ENCODE results near the gene TWNK.

The TWNK gene

GRCh38 chr10:100986952-100987684, at the start of gene TWNK, which contains the start of gene MRPL43:
Gene TWNK (plus strand): TSS chr10:100987543. CDS start chr10:100988211, 668 bp downstream.
Gene MRPL43 (minus strand): TSS chr10:100987497. CDS start chr10:100987443, 54 bp downstream.
- peak; percentile 92 for DNase-seq

GRCh38 chr10:100939763-100940344, 47.5 kb upstream of the TWNK start:
- DNase-seq = no peak

- DNase-seq = no peak
These were observed 45.1 kb upstream of the TWNK start for GRCh38 chr10:100942229-100942628.

- no peak for DNase-seq
These were observed 43.8 kb upstream of the TWNK start for GRCh38 chr10:100943508-100943907.

- no peak for DNase-seq
These were observed 41.6 kb upstream of the TWNK start for GRCh38 chr10:100945754-100946153.

GRCh38 chr10:100948916-100949315, 38.4 kb upstream of the TWNK start:
- no peak for DNase-seq

DNA sequence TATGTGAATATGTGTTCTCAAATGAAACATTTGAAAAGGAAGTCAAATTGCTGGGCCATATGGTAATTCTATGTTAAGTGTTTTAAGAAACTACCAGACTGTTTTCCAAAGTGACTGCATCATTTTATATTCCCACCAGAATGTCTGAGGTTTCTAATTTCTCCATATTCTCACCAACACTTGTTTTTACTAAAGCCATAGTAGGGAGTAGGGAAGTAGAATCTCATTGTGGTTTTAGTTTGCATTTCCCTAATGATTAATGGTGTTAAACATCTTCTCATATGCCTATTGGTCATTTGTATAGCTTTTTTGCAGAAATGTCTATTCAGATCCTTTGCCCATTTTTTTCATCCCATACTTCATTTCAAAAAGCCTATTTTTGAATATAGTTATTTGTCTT, 27.1 kb upstream of the TWNK start:
- DNase-seq = no peak

GRCh38 chr10:100962351-100963080, 24.8 kb upstream of the TWNK start:
- no peak for DNase-seq

DNA sequence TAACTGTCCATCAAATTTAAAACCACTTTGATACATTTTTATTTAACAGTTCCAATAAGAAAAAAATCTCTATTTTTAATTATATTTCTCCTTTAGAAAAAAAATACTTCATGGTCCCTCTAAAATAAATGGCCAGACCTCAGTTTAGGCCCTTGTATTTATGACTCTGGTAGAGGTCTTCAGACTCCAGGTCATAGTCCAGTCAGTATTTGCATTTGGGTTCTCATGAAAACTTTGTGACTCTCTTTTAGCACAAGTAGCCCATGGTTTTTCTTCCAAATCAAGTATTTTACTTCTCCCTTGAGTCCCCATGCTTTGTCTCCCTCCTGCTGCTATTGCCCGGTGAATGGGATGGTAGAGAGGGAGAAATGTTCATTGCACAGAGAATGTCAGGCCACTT, 23.5 kb upstream of the TWNK start:
- DNase-seq = no peak

- DNase-seq = no peak
These were observed 21.5 kb upstream of the TWNK start for GRCh38 chr10:100965820-100966219.

- DNase-seq = no peak
These were observed 20.5 kb upstream of the TWNK start for GRCh38 chr10:100966887-100967286.

GRCh38 chr10:100967332-100967731, 20.0 kb upstream of the TWNK start:
- no peak for DNase-seq

DNA sequence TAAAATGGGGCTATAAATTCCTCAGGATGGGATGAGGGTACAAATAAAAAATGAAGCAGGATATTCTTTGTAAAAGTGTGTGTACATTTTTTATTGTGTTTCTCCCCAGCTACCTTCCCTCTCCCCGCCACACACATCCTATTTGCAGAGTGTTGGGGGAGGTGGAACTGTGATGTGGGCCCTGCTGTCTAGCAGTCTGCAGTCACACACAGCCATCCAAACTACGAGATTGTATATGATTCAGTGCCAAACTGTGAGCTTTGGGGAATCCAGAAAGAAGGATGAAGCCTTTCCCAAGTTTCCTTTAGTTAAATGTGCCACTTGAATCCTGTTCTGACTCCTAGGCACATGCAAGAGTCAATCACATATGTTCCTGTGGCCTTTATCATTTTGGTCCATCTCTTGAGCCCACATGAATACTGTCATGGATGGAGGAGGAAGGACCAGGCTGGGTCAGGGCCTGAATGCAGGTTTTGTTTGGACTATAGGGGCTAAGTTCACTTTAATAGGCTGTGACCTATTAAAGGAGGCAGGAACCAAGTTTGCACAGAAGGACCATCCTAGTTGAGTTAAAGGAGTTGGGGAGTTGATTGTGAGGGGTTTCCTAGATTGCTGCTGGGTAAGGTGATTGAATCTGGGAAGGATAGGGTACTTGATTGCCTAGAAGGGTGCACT, 19.1 kb upstream of the TWNK start:
- DNase-seq = no peak

DNA sequence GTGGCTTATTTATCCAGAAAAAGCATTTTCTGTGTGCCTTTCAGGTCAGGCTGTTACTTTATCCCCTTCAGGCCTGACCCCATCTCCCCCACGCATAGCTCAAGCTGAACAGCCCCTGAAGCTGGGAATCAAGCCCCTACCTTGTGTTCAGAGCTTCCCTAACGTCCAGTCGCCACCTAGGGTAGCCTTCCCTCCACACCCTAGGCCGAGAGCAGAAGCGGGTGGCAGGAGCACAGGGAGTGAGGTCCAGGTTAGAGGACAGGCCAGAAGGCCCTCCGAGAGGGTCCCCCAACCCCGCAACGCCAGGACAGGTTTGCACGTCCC, 18.5 kb upstream of the TWNK start:
- no peak for DNase-seq

DNA sequence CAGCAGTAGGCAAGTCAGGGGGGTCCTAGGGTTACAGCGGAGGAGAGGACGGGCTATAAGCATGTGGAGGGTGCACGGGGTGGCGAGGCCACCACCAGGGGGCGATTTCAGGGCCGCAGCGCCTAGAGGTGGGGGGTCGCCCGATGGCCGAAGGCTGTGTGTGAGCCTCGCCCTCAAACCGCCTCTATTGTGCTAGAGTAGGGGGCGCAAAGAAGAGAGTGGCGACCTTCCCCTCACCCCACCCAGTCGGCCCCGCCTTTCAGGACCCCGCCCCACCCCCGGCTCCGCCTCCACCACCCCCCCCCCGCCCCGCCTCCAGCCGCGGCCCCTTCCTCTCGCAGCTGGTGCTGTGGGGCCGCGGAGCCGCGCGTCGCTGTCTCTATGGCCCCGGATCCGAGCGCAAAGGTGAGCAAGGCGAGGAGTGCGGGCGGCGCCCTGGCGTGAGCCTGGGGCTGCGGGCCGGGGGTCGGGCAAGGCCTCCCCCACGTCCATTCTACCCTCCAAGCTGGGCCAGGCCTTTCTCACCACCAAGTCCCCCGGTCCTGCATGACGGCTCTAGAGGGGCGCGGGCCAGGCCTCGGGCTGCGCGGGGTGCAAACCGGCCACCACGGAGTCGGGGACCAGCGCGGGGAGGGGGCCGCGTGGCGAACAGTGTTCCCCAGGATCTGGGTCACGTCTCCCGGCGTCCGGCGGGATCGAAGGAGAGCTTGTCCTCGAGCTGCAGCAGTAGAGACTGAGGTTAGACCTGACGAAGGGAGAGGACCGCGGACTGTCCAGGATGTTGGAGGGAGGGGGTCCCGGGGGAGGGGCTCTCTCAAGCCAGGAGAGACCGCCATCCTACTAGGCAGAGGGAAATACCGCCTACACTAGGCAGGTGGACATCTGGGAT, 17.9 kb upstream of the TWNK start, which contains the start of gene SEMA4G:
Gene SEMA4G, plus strand, starts transcription at position 318 of the 889 bp plus-strand sequence. CDS start 3,409 bp downstream, outside the sequence.
- DNase-seq = peak; percentile 67

DNA sequence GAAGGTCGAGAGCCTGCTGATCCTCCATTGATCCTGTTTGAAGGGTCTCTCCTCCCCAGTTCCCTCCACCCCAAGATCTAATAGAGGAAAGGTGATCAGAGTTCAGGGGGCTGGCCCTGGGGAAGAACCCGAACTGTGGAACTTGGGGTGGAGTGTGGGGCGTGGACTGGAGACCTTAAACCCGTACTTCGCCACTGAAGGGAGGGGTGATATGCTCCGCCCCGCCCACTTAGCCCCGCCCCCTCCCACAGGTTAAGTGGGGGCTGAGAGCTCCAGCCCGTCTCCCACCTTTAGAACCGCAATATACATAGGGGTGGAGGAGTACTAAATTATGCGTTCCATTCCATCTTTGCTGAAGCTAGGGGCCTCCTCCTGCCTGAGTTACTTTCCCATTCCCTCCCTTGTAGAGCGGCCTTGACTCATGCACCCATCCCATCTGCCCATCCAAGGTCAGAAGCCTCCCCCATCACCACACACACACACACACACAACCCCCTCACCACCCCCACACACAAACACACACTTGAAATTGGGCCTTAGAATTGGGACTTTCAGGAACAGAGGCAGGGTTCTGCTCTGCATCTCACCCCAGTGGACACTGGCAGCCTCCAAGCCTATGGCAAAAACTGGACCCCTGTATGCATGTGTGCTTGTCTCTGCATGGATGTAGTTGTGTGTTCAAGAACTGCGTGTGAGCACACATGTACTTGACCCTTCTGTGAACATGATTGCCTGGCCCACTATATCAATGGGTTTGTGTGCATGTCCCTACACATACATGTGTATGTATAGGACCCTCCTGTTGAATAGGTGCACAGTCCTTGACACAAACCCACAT, 17.0 kb upstream of the TWNK start:
- no peak for DNase-seq

DNA sequence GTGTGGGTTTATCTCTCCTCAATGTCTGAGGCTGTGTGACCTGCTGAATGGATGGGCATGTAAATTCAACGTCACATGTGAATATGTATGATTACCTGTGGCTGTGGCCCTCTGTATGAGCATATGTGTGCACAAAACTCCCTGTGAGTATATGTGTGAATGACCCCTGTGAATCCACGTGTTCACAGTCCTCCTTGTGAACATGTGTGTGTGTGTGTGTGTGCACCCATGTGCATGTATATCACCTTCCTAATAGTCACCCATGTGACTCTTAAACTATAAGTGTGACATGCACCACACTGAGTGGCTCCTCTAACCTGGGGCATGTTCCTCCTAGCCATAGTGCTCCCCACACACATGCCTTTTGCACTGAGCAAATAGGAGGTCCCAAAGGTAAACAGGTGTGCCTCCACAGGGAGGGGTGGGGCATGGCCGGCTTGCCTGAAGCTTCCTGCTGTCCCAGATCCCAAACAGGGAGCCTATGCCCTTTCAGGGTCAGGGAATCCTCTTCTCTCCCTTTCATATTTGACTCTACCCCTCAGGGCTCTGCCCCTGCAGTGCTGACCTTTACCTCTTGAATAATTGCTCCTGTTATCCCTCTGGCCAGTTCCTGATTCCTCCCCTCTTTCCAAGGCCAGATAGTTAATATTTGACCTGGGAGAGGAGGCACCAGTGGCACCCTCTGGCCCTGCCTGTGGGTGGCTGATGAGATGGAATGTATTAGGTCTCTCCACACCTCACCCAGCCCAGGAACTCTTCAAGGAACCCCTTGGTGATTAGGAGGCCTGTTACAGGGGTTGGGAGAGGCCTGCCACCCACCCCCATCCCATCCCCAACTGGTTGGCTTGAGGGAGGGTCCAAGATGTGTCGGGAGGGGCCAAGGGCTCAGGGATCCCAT, 16.2 kb upstream of the TWNK start:
- DNase-seq = no peak

DNA sequence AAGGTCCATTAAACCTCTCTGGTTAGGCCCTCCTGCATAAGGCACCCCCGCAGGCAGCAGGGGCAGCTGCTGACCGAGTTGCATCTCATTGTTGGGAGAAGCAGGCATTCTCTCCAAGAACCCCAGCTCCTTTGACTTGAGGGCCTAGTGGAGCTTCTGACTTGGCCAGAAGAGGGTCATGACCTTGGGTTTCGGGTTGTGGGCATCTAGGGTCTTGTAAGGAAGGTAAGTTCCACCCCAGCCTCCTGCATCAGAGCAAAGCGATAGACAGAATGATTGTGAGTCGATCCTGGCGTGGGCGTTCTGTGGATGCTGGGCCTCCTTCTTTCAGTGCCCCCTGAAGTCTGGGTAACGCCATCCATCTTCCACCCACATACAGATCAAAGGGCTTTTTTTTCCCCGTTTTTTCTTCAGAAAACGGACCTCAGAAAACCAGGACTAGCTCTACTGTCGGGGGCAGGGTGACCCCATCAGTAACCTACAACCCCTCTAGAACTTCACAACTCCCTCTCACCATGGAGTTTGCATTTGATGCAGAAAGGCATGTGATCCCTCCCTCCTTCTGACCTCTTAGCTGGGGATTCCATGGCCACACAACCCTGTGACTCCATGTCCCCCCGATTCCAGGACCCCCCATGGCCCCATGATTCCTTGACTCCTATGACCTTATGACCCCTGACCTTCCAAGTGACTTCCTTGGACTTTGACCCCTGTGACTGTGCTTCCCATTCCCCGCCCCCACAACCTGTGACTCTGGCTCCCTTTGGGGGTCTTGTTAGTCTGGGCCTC, 15.0 kb upstream of the TWNK start:
- no peak for DNase-seq

DNA sequence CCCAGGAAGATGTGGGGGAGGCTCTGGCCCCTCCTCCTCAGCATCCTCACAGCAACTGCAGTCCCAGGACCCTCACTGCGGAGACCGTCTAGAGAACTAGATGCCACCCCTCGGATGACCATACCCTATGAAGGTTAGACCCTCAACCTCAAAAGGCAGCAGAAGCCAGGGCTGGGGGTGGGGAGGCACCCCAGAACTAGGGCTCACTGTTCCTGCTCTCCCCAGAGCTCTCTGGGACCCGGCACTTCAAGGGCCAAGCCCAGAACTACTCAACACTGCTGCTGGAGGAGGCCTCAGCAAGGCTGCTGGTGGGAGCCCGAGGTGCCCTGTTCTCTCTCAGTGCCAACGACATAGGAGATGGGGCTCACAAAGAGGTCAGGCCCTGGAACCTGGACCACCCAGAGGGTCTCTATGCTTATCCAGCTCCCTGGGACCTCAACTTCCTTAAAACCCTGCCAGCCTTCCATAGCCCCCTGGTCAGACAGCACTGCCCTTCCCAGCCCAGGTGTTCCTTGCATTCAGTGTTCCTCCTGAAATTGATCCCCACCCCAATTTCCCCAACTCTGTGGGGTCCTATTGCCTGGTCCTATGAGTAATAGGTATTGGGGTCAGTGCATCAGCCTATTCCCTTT, 14.3 kb upstream of the TWNK start:
- DNase-seq = no peak
